ENCODE results near the gene VASH2.

VASH2 gene

DNA sequence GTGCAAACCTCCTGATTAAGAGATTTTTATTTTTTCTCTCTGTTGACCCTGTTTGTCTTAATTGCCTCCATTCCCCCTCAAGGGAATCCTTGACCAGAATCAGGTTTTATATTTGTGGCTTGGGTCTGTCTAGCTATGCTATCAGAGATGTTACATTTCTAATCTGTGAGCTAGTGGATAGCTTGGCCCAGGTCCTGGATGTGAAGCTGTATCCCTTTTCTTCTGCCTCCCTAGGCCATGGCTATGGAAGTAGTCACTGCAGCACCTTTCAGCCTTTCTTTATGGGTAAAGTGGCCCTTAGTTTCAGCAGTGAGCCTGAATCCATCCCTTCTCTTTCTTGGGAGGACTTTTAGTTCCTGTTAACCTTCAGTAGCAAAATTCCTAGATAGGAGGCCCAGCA lies 82.3 kb downstream of the VASH2 start:
- Mint-ChIP-seq H3K27me3 (peaks cover 44% of the 10 kb centered on the region), H3K27ac (no peak overlapping the region), H3K9me3 (no peaks in the 10 kb centered on the region), H3K4me1 (no peaks in the 10 kb centered on the region), H3K36me3 (no peaks in the 10 kb centered on the region), H3K4me3 (no peak overlapping the region)
- DNase-seq, result no peak
- CTCF ChIA-PET, result no interaction called here

DNA sequence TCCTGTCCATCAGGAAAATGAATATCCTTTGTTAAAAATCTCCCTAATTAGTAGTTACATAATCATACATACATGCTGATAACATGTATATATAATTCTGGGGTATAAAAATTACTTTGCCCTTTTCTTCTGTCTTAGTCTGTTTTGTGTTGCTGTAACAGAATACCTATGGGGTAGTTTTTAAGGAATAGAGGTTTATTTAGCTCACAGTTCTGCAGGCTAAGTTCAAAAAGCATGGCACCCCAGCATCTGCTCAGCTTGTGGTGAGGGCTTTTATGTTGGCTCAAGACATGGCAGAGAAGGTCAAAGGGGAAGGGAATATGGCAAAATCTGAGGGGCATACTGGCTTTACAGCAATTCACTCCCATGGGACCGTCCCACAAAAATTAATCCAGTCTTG lies 84.4 kb downstream of the VASH2 start:
- H3K27ac Mint-ChIP-seq, result no peak overlapping the region
- peaks cover 50% of the 10 kb centered on the region for H3K27me3 Mint-ChIP-seq
- H3K4me1 Mint-ChIP-seq, result no peaks in the 10 kb centered on the region
- DNase-seq, result no peak
- no peaks in the 10 kb centered on the region for H3K9me3 Mint-ChIP-seq
- no peaks in the 10 kb centered on the region for H3K36me3 Mint-ChIP-seq
- CTCF ChIA-PET, result no interaction called here
- H3K4me3 Mint-ChIP-seq, result no peak overlapping the region

DNA sequence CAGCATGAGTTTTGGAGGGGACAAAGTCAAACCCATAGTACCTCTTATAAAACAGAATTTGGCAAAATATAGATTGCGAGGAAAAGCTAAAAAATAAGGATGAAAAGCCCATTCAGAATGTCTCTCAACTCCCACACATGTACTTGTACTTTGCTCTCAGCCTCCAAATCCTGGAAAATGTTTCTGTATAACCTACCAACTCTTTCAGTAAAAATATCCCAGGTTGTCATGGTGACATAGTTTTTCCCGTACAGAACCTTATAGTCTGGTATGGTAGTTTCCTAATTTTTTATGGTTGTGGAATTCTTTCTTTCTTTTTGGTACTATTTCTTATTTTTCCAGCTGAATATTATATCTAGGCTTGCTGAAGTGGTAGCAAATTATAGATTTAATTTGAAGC lies 85.2 kb downstream of the VASH2 start:
- Mint-ChIP-seq H3K27me3 (peaks cover 43% of the 10 kb centered on the region), H3K4me3 (no peak overlapping the region), H3K4me1 (no peaks in the 10 kb centered on the region), H3K9me3 (no peaks in the 10 kb centered on the region), H3K27ac (no peak overlapping the region), H3K36me3 (no peaks in the 10 kb centered on the region)
- CTCF ChIA-PET, result no interaction called here
- DNase-seq, result no peak
